ENCODE results near the gene RTEL1. TPM values are rescaled to one million over a fixed set of nuclear protein-coding genes. Genes with fewer than 3 reads are reported as not detected.
A peak's percentile ranks its signal among the peaks of the same experiment; 100 is the strongest.

The RTEL1 gene
- total RNA-seq, 1 experiment from 2014 or later = 33.4 TPM

DNA sequence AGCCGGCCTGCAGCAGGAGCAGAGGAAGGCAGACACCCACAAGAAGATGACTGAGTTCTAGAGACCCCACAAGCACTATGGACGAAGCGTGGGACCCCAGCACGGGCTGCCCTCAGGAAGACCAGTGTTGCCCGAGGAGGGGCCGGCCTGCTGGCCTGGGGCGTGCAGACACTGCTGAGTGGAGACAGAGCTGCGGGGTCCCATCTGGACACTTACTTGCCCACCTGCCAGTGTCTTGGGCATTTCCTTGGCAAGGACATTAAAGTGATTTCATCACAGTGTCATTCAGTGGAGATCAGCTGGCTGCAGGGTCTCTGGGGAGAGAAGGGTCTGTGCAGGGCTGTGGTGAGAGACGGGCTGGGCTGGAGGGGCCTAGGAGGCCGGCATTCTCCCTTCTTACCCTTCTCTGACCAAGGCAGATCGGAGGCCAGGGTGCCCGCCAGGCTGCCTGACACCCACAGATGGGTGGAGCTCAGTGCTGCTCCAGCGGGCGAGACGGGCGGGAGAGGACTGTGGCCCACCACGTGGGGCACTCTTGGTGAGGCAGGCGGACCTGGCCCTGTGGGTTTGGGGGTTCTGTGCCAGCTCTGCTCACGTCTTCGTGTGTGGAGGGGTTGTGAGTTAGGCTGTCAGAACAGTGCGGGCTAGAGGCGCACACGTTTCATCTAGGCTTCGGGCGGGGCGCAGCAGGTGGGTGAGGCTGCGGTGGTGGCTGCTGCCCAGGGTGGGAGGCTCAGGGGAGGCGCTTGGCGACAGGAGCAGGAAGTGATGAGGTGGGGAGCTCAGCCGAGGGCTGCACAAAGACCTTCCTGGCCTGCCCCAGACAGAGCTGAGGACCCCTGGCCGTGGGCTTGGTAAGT is 78.0 kb downstream of the RTEL1 start, which contains the start of gene LIME1:
LIME1 (plus strand) TSS at position 806 of the 860 bp plus-strand sequence. CDS start 886 bp downstream, outside the sequence.
- no peaks in the 10 kb centered on the region for H3K9me3 Mint-ChIP-seq
- H3K56ac ChIP-seq (ENCODE audit: insufficient read length, low read depth, low read length) = no peak within 1 kb of the TSS
- peaks cover 8% of the 10 kb centered on the region for H3K23me2 ChIP-seq (ENCODE audit: insufficient read length, low read depth, low read length, poor library complexity, severe bottlenecking)
- H2BK20ac ChIP-seq (ENCODE audit: low read depth, low read length, poor library complexity, severe bottlenecking) = no peak within 1 kb of the TSS
- H3K27me3 Mint-ChIP-seq (ENCODE audit: low read depth) = no peaks in the 10 kb centered on the region; the same call in 1 of the 2 replicates
- no peak within 1 kb of the TSS for H3K27ac ChIP-seq (ENCODE audit: insufficient read length, low read depth, low read length)
- H2BK120ac ChIP-seq (ENCODE audit: low read depth, low read length, poor library complexity, severe bottlenecking) = no peak within 1 kb of the TSS
- H2AFZ ChIP-seq (ENCODE audit: low read length) = no peak within 1 kb of the TSS
- DNase-seq = peak; percentile 33
- WGBS (ENCODE audit: extremely low coverage, insufficient read length, low lambda C conversion rate) = no CpG with 5 or more reads among the region's 31 CpGs
- H3K14ac ChIP-seq (ENCODE audit: insufficient read depth, low read length) = no peak within 1 kb of the TSS
- H4K5ac ChIP-seq (ENCODE audit: insufficient read length, low read depth, low read length) = no peak within 1 kb of the TSS
- H2BK5ac ChIP-seq (ENCODE audit: insufficient read length, low read length) = no peak within 1 kb of the TSS
- peak within 1 kb of the TSS; percentile 37 for H3K4me2 ChIP-seq (ENCODE audit: insufficient read depth, insufficient read length, low read length)
- H3K9ac ChIP-seq (ENCODE audit: extremely low read depth, insufficient read length, low read length) = no peak within 1 kb of the TSS
- H2AK5ac ChIP-seq (ENCODE audit: insufficient read length, low read length) = no peak within 1 kb of the TSS
- H3K27ac Mint-ChIP-seq = no peak within 1 kb of the TSS
- no peaks in the 10 kb centered on the region for H3K9me3 ChIP-seq (ENCODE audit: control insufficient read depth, low read depth, low read length)
- H3K4me1 Mint-ChIP-seq = no peaks in the 10 kb centered on the region
- H4K8ac ChIP-seq (replicated peaks; ENCODE audit: insufficient read length, low read depth, low read length) = no peak within 1 kb of the TSS
- no peaks in the 10 kb centered on the region for H3K27me3 ChIP-seq (ENCODE audit: insufficient read depth, low read length)
- H3K36me3 Mint-ChIP-seq (ENCODE audit: insufficient read depth in 1 of 3, low read depth in 3 of 3) = peaks cover 9 to 18% (median 10%) of the 10 kb centered on the region in 3 experiments; a peak in 6 of 7 replicates
- H3K79me2 ChIP-seq (ENCODE audit: insufficient read depth, low read length) = no peaks in the 10 kb centered on the region
- H3K4ac ChIP-seq (ENCODE audit: low read depth, low read length) = no peak within 1 kb of the TSS
- H4K91ac ChIP-seq (ENCODE audit: insufficient read length, low read depth, low read length) = no peak within 1 kb of the TSS
- H2BK12ac ChIP-seq (ENCODE audit: insufficient read length, low read depth, low read length) = no peak within 1 kb of the TSS
- no peak within 1 kb of the TSS for H3K4me3 Mint-ChIP-seq
- no peak within 1 kb of the TSS for H2BK15ac ChIP-seq (ENCODE audit: low read depth, low read length)
- H4K20me1 ChIP-seq (ENCODE audit: control insufficient read depth, insufficient read depth, insufficient read length) = no peaks in the 10 kb centered on the region
- no peaks in the 10 kb centered on the region for H3K79me1 ChIP-seq (ENCODE audit: insufficient read depth, low read depth, low read length, poor library complexity, severe bottlenecking)
- H3T11ph ChIP-seq (ENCODE audit: low read length) = no peak within 1 kb of the TSS
- TF ChIP-seq CTCF (conservative IDR thresholded peaks at IDR 0.05) = no peak
- no peak within 1 kb of the TSS for H3K18ac ChIP-seq (ENCODE audit: insufficient read length, low read depth, low read length)
- no peak within 1 kb of the TSS for H3K23ac ChIP-seq (ENCODE audit: insufficient read length, low read depth, low read length)
- H3K4me1 ChIP-seq (ENCODE audit: insufficient read depth, low read length) = no peaks in the 10 kb centered on the region
